Hematopoietic multipotent progenitor cell treated with erythropoietin and hydrocortisone succinate and interleukin-3 and kit ligand, for 17 days (in vitro differentiated cells): ENCODE data around the gene MED8.
"Not testable (repeated sequence)": the region's sequence is repeated elsewhere in the genome, so short reads cannot be mapped to it uniquely, and the experiment has no call there.

Experiments
- DNase-seq: peaks from one replicate; pipeline ENCODE4 v3.0.0-alpha.2; 2015; ENCODE audit warnings: low spot score

The MED8 gene

DNA sequence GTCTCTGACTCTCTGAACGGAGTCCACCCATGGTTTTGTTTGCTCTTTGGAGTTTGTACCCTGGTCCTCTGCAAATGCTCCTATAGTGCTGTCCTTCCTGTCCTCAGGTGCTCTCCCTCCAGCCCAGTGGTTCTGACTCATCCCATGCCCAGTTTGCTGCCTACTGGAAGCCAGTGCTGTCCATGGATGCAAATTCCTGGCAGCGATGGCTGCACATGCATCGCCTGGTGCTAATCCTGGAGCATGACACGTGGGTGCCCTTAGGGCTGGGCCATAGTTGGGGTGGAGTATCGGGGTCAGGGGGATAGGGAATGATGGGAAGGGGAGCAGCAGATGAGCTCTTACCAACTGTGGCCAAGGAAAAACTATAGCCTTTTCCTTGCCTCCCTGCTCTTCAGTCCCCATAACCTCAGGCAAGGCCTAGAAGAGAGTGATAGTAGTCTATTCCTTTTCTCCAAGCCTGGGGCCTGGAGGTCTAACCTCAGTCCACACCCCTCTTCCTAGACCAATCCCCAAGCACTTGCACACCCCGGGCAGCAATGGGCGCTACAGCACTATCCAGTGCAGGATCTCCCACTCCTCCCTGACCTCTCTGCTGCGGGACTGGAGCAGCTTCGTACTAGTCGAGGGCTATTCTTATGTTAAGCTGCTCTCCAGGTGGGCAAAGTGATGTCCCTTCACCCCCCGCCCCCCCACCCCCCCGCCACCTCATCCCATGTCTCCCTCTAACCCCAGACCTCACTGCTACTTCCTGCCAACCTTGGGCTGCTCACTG, 32.6 kb upstream of the MED8 start:
- DNase-seq, result no peak

GRCh38 chr1:43421396-43421795, 31.8 kb upstream of the MED8 start:
- DNase-seq, result no peak

DNA sequence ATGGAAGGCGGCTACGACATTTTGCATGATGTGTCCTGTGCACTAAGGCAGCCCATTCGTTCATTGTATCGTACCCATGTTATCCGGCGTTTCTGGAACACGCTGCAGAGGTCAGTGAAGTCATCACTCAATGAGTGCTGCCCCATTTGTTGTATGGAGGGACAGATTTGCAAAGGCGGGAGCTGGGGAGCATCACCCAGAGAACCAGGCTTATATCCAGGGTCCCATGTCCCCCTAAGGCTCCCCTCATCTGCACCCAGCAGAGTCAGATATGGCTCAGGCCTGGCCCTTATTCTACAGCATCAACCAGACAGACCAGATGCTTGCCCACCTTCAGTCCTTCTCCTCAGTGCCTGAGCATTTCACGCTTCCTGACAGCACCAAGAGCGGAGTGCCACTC, 31.3 kb upstream of the MED8 start:
- no peak for DNase-seq

DNA sequence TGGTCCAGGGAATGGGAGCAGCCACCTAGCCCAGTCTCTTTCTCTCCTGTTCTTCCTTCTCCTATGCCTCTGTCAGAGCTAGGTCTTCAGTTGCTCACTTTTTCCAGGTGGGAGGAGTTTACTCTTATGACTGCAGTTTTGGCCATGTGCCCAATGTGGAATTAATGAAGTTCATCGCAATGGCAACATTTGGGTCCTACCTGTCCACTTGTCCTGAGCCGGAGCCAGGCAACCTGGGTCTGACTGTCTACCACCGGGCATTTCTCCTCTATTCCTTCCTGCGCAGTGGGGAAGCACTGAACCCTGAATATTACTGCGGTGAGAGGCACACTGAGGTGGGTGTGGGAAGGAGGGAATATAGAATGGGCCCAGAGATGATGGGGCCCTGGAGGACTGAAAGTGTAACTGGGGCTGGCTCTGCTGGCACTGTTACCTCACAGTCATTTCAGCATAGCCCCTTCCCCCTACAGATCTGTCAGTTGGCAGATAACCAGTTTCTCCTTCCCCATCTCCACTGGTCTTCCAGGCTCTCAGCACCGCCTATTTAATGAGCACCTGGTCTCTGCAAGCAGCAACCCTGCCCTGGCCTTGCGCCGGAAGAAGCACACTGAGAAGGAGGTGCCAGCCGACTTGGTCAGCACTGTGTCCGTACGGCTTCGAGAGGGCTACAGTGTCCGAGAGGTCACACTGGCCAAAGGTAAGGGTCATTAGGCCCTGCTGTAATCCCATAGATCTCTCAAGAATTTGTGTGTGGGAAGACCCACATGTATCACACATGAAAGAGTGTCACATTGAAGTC, 30.2 kb upstream of the MED8 start:
- no peak for DNase-seq

DNA sequence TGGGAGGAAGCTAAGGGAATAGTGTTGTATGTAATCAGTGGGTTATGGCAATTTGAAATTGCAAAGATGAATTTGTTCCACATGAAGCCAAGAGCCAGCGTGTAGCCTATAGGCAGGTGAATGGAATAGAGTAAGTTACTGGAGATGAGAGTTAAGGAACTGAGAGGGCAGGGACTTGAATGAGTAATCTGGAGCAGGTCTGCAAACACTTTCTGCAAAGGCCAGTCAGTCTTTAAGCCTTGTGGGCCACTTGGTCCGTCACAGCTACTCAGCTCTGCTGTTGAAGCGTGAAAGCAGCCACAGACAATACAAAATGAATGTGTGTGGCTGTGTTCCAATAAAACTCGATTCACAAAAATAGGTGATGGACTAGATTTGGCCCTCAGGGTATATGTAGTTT, 29.3 kb upstream of the MED8 start:
- DNase-seq, result no peak

GRCh38 chr1:43415901-43416300, 26.3 kb upstream of the MED8 start:
- no peak for DNase-seq

DNA sequence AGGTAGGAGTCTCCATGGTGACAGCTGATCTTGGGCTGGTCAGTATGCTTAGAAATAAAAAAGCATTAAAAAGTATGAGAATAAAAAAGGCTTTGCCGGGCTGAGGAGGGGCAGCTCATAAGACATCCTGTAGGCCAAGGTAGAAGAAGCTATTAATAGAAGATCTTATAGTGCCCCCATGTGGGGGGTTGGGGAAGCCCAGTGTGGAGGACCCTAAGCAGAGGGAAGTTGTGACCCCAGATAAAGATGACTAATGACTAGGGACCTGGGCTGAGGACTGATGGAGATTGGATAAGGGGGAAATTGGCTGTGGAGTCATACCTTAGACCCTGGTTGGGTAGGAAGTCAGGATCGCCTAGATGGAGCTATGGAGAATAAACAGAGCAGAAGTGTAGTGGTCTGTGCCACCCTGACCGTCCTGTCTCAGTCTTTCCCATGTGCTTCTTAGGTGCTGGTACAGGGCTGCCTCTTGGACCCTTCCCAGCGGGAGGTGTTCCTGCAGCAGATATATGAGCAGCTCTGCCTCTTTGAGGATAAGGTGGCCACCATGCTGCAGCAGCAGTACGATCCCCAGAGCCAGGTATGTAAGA, 25.1 kb upstream of the MED8 start:
- peak; percentile 85 for DNase-seq

GRCh38 chr1:43413426-43413825, 23.8 kb upstream of the MED8 start:
- not testable (repeated sequence) for DNase-seq

- DNase-seq, result no peak
Measured at GRCh38 chr1:43410571-43410970, 21.0 kb upstream of the MED8 start.

GRCh38 chr1:43405876-43406234, 16.3 kb upstream of the MED8 start:
- no peak for DNase-seq

DNA sequence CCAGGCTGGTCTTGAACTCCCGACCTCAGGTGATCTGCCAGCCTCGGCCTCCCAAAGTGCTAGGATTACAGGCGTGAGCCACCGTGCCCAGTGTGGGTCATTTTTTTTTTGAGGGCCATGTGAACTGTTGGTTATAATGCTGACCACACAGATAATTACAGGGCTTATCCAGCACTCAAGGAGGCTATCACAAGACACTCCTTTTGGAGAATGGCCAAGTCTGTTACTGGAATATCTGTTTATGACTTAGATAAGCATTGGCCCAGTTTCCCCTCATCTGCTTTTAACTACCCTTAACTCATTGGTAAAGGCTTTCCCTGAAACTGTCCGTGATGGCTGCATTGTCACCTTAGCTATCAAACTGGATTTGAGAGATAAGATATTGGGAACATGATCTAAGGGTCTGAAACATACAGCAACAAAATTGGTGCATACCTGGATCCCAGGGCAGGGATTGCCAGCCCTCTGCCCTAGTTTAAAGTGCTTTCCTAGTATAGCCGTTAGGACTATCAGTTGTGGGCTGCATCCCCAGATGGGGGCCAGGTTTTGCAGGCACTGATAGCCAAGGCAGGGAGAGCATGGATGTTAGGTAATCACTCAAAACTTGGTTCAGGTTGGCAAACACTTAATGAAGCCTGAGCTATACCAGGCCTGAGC, 15.7 kb upstream of the MED8 start:
- DNase-seq, result peak; percentile 62

DNA sequence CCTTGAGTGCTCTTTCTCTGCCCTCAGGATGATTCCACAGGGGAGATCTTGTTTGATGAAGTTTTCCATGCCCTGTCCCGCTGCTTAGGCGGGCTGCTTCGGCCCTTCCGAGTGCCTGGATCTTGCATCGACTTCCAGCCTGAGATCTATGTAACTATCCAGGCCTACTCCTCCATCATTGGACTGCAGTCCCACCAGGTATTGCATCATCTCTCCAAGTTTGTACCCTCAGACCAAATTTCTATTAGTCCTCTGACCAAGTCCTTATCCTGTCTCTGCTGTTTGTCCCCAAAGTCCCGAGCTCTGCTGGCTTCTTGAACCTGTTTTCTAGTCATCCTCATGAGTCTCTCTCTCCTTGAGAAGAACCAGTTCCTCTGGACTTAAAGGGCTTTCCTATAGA, 14.8 kb upstream of the MED8 start:
- DNase-seq, result no peak

- peak; percentile 27 for DNase-seq
Measured at GRCh38 chr1:43402089-43402865, 12.7 kb upstream of the MED8 start.

DNA sequence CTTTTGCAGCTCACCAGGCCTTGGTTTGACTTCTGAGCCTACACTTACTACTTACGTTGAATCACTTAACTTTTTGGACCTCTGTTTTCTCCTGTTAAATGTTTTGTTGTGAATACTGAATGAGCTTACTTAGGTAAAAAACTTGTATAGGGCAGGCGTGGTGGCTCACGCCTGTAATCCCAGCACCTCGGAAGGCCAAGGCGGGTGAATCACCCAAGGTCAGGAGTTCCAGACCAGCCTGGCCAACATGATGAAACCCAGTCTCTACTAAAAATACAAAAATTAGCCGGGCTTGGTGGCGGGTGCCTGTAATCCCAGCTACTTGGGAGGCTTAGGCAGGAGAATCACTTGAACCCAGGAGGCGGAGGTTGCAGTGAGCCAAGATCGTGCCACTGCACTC, 10.8 kb upstream of the MED8 start:
- not testable (repeated sequence) for DNase-seq

- DNase-seq, result no peak
Measured at GRCh38 chr1:43398227-43398626, 8.6 kb upstream of the MED8 start.

GRCh38 chr1:43396059-43396458, 6.5 kb upstream of the MED8 start:
- DNase-seq, result no peak

DNA sequence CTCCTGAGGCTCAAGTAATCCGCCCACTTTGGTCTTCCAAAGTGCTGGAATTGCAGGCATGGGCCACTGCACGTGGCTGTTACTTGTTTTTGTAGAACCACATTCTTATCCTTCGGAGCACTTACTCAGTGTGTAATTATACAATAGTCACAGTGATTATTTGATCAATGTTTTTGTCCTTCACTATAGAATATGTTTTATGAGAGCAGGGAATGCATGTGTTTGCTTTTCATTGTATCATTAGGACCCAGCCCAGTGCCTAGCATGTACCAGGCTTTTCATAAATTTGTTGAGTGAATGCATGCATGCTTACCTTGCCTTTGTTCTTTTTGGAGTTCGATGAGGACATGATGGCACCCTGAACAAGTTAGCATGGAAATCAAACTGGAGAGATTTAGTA, 5.9 kb upstream of the MED8 start:
- no peak for DNase-seq

DNA sequence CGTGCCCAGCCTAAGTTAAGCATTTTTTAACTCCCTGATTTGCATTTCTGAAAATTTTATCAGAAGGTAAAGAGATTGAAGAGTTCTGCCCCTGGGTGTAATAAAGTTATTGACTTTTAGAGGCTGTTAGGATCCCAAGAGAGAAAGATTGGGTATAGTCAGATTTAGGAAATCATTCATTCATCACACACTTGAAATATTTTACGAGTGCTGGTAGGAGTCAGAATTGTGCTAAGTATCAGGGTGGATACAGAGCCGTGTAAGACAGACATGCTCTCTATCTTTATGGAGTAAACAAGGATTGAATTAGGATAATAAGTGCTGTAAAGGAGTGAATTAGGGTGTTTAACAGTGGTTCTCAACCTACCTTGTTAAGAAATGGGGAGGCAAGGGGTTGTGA, 3.1 kb upstream of the MED8 start:
- no peak for DNase-seq

DNA sequence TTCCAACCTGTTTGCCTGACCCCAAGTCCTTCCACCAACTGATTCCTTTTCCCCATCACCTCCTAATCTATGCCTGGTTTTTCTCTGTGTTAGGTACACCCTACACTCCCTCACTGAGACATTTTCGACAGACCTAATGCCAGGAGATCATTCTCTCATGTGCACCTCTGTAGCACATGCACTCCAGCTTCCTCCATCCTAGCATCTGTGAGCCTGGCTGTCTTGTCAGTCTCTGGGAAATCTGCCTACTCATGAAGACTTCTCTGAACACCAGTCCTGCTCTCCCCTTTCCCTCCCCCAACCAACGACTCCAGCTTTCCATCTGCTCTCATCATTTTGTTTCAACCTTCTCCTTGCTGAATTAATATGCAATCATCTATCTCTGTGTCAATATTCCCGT, 987 bp downstream of the MED8 start:
- DNase-seq, result no peak

DNA sequence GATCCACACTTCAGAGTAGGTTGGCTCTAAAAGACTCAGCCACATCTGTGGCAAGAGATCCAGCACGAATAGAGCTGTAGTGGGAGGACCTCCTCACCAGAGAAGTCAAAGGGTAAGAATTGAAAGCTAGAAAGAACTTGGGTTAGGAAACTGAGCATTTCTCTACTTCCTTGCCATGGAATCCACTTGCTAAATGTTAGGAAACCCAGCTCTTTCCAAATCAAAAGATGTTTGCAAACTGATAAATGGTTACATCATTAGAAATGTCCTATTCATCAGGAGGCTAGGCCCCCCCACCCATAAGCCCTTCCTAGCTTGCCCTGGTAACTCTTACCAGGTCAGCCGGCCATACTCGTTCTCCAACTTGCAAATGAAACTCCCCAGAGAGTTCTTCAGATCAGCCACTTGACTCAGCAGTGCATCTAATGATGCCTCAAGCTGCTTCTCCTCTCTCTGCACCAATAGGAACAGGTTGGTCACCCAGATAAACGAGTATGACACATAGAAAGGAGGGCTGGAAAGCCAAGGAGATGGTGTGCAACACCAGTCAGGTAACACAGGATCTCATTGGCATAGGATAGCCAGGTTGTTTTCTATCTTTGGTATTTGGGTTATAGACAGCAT, 1.5 kb downstream of the MED8 start:
- no peak for DNase-seq

DNA sequence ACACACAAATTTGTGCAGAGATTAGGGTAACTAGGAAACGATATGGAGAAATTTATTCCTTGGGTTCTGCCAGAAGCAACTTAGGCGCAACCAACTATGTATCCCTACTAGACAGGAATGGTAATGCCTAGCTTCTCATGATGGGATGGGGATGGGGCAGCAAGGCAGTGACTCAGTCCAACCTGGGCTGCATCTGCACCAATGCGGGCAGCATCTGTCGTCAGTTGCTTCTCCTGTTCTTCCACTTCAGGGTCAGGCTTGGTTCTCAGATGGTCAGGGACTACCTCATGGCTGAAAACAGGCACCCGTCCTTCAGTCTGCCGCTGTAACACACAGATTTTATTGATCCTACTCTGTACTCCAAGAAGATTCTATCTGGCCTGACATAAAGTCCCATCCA, 2.9 kb downstream of the MED8 start:
- DNase-seq, result no peak

DNA sequence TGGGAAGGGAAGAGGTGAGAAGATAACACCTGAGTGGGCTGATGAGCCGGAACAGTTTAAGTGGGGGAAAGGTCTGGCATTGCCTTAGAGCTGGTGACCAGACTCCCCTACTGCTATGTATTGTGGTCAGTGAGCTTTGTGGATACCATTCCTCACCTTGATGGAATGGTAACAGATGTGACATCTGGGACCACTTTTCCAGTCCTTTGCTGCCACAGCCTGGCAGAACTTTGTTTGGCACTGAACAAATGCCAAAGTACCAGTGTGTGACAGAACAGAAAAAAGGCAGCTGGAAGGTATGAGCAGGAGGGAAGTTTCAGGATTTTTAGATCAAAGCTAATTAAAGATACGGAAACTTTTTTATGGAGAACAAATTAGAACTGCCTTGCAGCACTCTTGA, 6.2 kb downstream of the MED8 start:
- peak; percentile 47 for DNase-seq
